ENCODE results near the gene FAM151B. TPM values are rescaled to one million over a fixed set of nuclear protein-coding genes. Genes with fewer than 3 reads are reported as not detected.

The FAM151B gene
- total and polyA plus RNA-seq, 10 of the 15 experiments (the other 5 are each of a cell fraction or from before 2014, with no cell fraction given), result 0.05 to 0.79 (median 0.22) TPM

- TF ChIP-seq ZBTB4 (CRISPR knock-in tag; IDR thresholded peaks at IDR 0.05) (no peak), YY1 (IDR thresholded peaks at IDR 0.05; ENCODE audit: low read depth, low read length) (no peak), NFIC (IDR thresholded peaks at IDR 0.05; ENCODE audit: low read depth, low read length) (no peak), ZBTB33 (IDR thresholded peaks at IDR 0.05) (no peak)
Observed at GRCh38 chr5:80540691-80541090, 52.8 kb downstream of the FAM151B start (continued).

- TF ChIP-seq DPF2 (IDR thresholded peaks at IDR 0.05), result no peak
- no peak for TF ChIP-seq RBBP5 (conservative IDR thresholded peaks at IDR 0.05)
- TF ChIP-seq FOXK2 (IDR thresholded peaks at IDR 0.05), result no peak
- TF ChIP-seq BCLAF1 (IDR thresholded peaks at IDR 0.05), result no peak
- TF ChIP-seq CEBPB (IDR thresholded peaks at IDR 0.05; ENCODE audit: borderline replicate concordance in 1 of 2, low read depth in 2 of 2, low read length in 2 of 2), result no peak
- TF ChIP-seq CREB1 (IDR thresholded peaks at IDR 0.05; ENCODE audit: low read depth), result no peak
- TF ChIP-seq ATF2 (IDR thresholded peaks at IDR 0.05; ENCODE audit: low read length), result no peak
- CTCF ChIA-PET, result no interaction called here
- Histone ChIP-seq H3K36me3 (ENCODE audit: control insufficient read depth in 2 of 2, insufficient read depth in 2 of 2, low read length in 1 of 2) (no peaks in the 10 kb centered on the region), H3K27ac (ENCODE audit: control insufficient read depth, insufficient read depth) (no peak overlapping the region), H3K9me3 (replicated peaks; ENCODE audit: control insufficient read depth, insufficient read depth, low read length) (no peaks in the 10 kb centered on the region), H3K9ac (ENCODE audit: control insufficient read depth, insufficient read depth, low read length) (no peak overlapping the region), H3K79me2 (ENCODE audit: control insufficient read depth, insufficient read depth, low read length) (no peaks in the 10 kb centered on the region), H3K4me3 (no peak overlapping the region), H3K27me3 (replicated peaks in 1 of 2; ENCODE audit: control insufficient read depth in 2 of 2, insufficient read depth in 2 of 2, low read length in 1 of 2) (no peaks in the 10 kb centered on the region), H3K4me2 (ENCODE audit: control insufficient read depth, insufficient read depth) (no peak overlapping the region), H4K20me1 (ENCODE audit: control insufficient read depth, insufficient read depth) (no peaks in the 10 kb centered on the region), H3K4me1 (ENCODE audit: control insufficient read depth, insufficient read depth, low read length) (no peaks in the 10 kb centered on the region), H2AFZ (ENCODE audit: control insufficient read depth, low read depth, low read length) (no peak overlapping the region)
- intact Hi-C loops (cut with micrococcal nuclease; ENCODE audit: unreplicated experiment) (no loop called here), in situ Hi-C loops (cut with MboI) (no loop called here)
- RAD21 ChIA-PET (ENCODE audit: unreplicated experiment), result no interaction called here
- FAIRE-seq, result no peak
- DNase-seq (ENCODE audit: low read depth, low spot score), result no peak
- SMC1A ChIA-PET (ENCODE audit: uncharacterized antibody, unreplicated experiment), result no interaction called here
- WGBS (ENCODE audit: insufficient coverage, insufficient replicate concordance, low lambda C conversion rate, missing lambda C conversion rate), result 21% methylated on average over 3 of the region's 3 CpGs
- no peak for ATAC-seq
- POLR2A ChIA-PET, result no interaction called here
- BruUV-seq (replicated peaks), result no TSS peak
Observed at GRCh38 chr5:80541392-80541791, 53.5 kb downstream of the FAM151B start.

Data from GM12878 (cell line).